H1 (cell line): Measurements from ENCODE around the gene CNST. TPM values are rescaled to one million over a fixed set of nuclear protein-coding genes. Genes with fewer than 3 reads are reported as not detected.

Source experiments
- CTCF ChIA-PET: fragments of 300-600 bp; sonication (Branson Sonifier 250); formaldehyde crosslinking; loops from one replicate; lab custom pipeline; 2021; ENCODE audit not compliant: partially characterized antibody; lab: Charles Lee
- POLR2A ChIA-PET: fragments of 300-600 bp; sonication (Branson Sonifier 250); formaldehyde crosslinking; loops from one replicate; lab custom pipeline; 2021; ENCODE audit warnings: inconsistent platforms; ENCODE audit not compliant: partially characterized antibody; lab: Charles Lee
- DNase-seq, 2 experiments: peaks; one replicate each; pipeline versions ENCODE4 v3.0.0 to v3.0.0-alpha.2; 2010 to 2022; ENCODE audit warnings: low spot score in 2 of 2, low read depth in 1 of 2, mixed read lengths in 1 of 2
- FAIRE-seq: peaks from 2 replicates; lab custom pipeline; 2011; peaks lifted over from hg19 to GRCh38; lab: Jason Lieb, UNC
- H2AFZ ChIP-seq: 2 replicates; pipeline ENCODE4 v1.8.1; 2012; ENCODE audit warnings: low read length, inconsistent platforms
- H2AK5ac ChIP-seq: 2 replicates; pipeline ENCODE4 v1.6.1; 2013; ENCODE audit warnings: low read depth, low read length
- H2BK120ac ChIP-seq: replicated peaks from 2 replicates; pipeline ENCODE3; 2013; ENCODE audit warnings: low read depth, low read length, inconsistent platforms
- H2BK12ac ChIP-seq: 2 replicates; pipeline ENCODE4 v1.6.1; 2013; ENCODE audit warnings: low read depth, low read length
- H2BK15ac ChIP-seq: 2 replicates; pipeline ENCODE4 v1.6.1; 2013; ENCODE audit warnings: low read length
- H2BK20ac ChIP-seq: 2 replicates; pipeline ENCODE4 v1.6.1; 2013; ENCODE audit warnings: low read length
- H2BK5ac ChIP-seq: 2 replicates; pipeline ENCODE4 v1.6.1; 2013; ENCODE audit warnings: low read depth, low read length
- H3K14ac ChIP-seq: 2 replicates; pipeline ENCODE4 v1.6.1; 2013; ENCODE audit warnings: inconsistent platforms; ENCODE audit not compliant: insufficient read length
- H3K18ac ChIP-seq: 2 replicates; pipeline ENCODE4 v1.6.1; 2013; ENCODE audit warnings: low read length; ENCODE audit errors: extremely low read depth
- H3K23ac ChIP-seq: 2 replicates; pipeline ENCODE4 v1.6.1; 2013; ENCODE audit warnings: inconsistent platforms; ENCODE audit not compliant: insufficient read length
- H3K23me2 ChIP-seq: 2 replicates; pipeline ENCODE4 v1.6.1; 2013; ENCODE audit warnings: low read depth, low read length
- H3K27ac ChIP-seq: 2 replicates; pipeline ENCODE4 v1.6.1; 2011; ENCODE audit warnings: low read depth, low read length, inconsistent platforms
- H3K27me3 ChIP-seq, 4 experiments: replicated peaks in 1 of 4; 1 replicate in 1 of 4; 2 replicates in 3 of 4; pipeline versions ENCODE4 v1.6.1 to v1.8.1; 2011 to 2013; ENCODE audit warnings: low read length in 3 of 4, mild to moderate bottlenecking in 3 of 4, inconsistent platforms in 2 of 4, mixed read lengths in 2 of 4, moderate library complexity in 1 of 4; ENCODE audit not compliant: control insufficient read depth in 3 of 4, insufficient read depth in 3 of 4; ENCODE audit errors: extremely low read depth in 1 of 4
- H3K36me3 ChIP-seq, 4 experiments: 2 replicates each; pipeline versions ENCODE4 v1.6.1 to v1.8.1; 2011 to 2013; ENCODE audit warnings: mild to moderate bottlenecking in 4 of 4, low read length in 3 of 4, moderate library complexity in 2 of 4, control low read depth in 1 of 4, inconsistent platforms in 1 of 4; ENCODE audit not compliant: insufficient read depth in 4 of 4, control insufficient read depth in 2 of 4
- H3K4ac ChIP-seq: replicated peaks from 2 replicates; pipeline ENCODE3; 2013; ENCODE audit warnings: low read length, low read depth, mixed read lengths, inconsistent platforms; ENCODE audit not compliant: insufficient read length
- H3K4me1 ChIP-seq, 4 experiments: replicated peaks in 1 of 4; 1 replicate in 1 of 4; 2 replicates in 3 of 4; pipeline versions ENCODE4 v1.6.1 to v1.8.1; 2011 to 2013; ENCODE audit warnings: low read length in 3 of 4, inconsistent platforms in 2 of 4, mixed read lengths in 1 of 4; ENCODE audit not compliant: insufficient read depth in 4 of 4, control insufficient read depth in 3 of 4
- H3K4me2 ChIP-seq, 2 experiments: 2 replicates each; pipeline versions ENCODE4 v1.6.1 to v1.8.1; 2011 to 2013; ENCODE audit warnings: low read depth in 2 of 2, low read length in 2 of 2, control low read depth in 1 of 2, inconsistent platforms in 1 of 2, mild to moderate bottlenecking in 1 of 2; ENCODE audit not compliant: insufficient read depth in 1 of 2
- H3K4me3 ChIP-seq, 4 experiments: fragments of 200-600, 300-600 bp in 1 of 4; sonication (generic), shearing (Covaris generic), sonication (Bioruptor Twin) in 1 of 4; 2 replicates each; pipeline versions ENCODE4 v1.5.1 to v1.8.1; 2011 to 2016; ENCODE audit warnings: low read length in 4 of 4, low read depth in 3 of 4, control low read depth in 2 of 4, inconsistent platforms in 2 of 4, mild to moderate bottlenecking in 2 of 4, mixed read lengths in 1 of 4, moderate library complexity in 1 of 4; ENCODE audit not compliant: insufficient read depth in 2 of 4; ENCODE audit errors: extremely low read depth in 1 of 4
- H3K56ac ChIP-seq: replicated peaks from 2 replicates; pipeline ENCODE3; 2013; ENCODE audit warnings: low read depth, mild to moderate bottlenecking, mixed read lengths, low read length, inconsistent platforms; ENCODE audit not compliant: insufficient read length
- H3K79me1 ChIP-seq: 2 replicates; pipeline ENCODE4 v1.6.1; 2013; ENCODE audit warnings: low read depth, low read length, control low read depth
- H3K79me2 ChIP-seq, 2 experiments: 2 replicates each; pipeline versions ENCODE4 v1.6.1 to v1.8.1; 2012 to 2013; ENCODE audit warnings: low read length in 2 of 2, mild to moderate bottlenecking in 2 of 2, inconsistent platforms in 1 of 2; ENCODE audit not compliant: insufficient read depth in 2 of 2, control insufficient read depth in 1 of 2
- H3K9ac ChIP-seq, 4 experiments: replicated peaks in 1 of 4; 1 replicate in 1 of 4; 2 replicates in 3 of 4; pipeline versions ENCODE4 v1.6.1 to v1.8.1; 2011 to 2013; ENCODE audit warnings: low read depth in 3 of 4, low read length in 3 of 4, control low read depth in 2 of 4, mild to moderate bottlenecking in 2 of 4, moderate library complexity in 2 of 4, inconsistent platforms in 1 of 4; ENCODE audit errors: extremely low read depth in 1 of 4
- H3K9me3 ChIP-seq, 2 experiments: 2 replicates each; pipeline versions ENCODE4 v1.6.1 to v1.8.1; 2012 to 2013; ENCODE audit warnings: mild to moderate bottlenecking in 2 of 2, moderate library complexity in 2 of 2, control low read depth in 1 of 2, inconsistent platforms in 1 of 2, low read depth in 1 of 2, low read length in 1 of 2, mixed read lengths in 1 of 2; ENCODE audit not compliant: insufficient read depth in 2 of 2
- H4K20me1 ChIP-seq, 2 experiments: replicated peaks in 1 of 2; 2 replicates each; pipeline versions ENCODE3 to v1.8.1; 2011 to 2013; ENCODE audit warnings: inconsistent platforms in 2 of 2, low read length in 2 of 2, mild to moderate bottlenecking in 1 of 2; ENCODE audit not compliant: insufficient read depth in 2 of 2, control insufficient read depth in 1 of 2
- H4K5ac ChIP-seq: 2 replicates; pipeline ENCODE4 v1.6.1; 2013; ENCODE audit warnings: low read length, low read depth, mixed read lengths, inconsistent platforms; ENCODE audit not compliant: insufficient read length
- H4K8ac ChIP-seq: 2 replicates; pipeline ENCODE4 v1.8.0; 2013; ENCODE audit warnings: mild to moderate bottlenecking, moderate library complexity, low read length, inconsistent platforms; ENCODE audit not compliant: insufficient read depth; ENCODE audit errors: extremely low read depth
- H4K91ac ChIP-seq: replicated peaks from 2 replicates; pipeline ENCODE3; 2013; ENCODE audit warnings: low read length, mixed read lengths, inconsistent platforms; ENCODE audit not compliant: insufficient read length
- CEBPB ChIP-seq: IDR thresholded peaks from 2 replicates; pipeline ENCODE4 v1.6.1; 2012; ENCODE audit warnings: low read depth, low read length
- CREB1 ChIP-seq: IDR thresholded peaks from 2 replicates; pipeline ENCODE4 v1.6.1; 2012; ENCODE audit warnings: inconsistent platforms
- HDAC6 ChIP-seq: IDR thresholded peaks from one replicate; pipeline ENCODE4 v1.7.1; 2012; ENCODE audit warnings: low read depth, mild to moderate bottlenecking, inconsistent platforms, low read length, moderate library complexity
- POU5F1 ChIP-seq: IDR thresholded peaks from 2 replicates; pipeline ENCODE4 v1.6.1; 2011; ENCODE audit warnings: low read depth, mild to moderate bottlenecking, low read length, moderate library complexity
- TAF1 ChIP-seq: IDR thresholded peaks from 2 replicates; pipeline ENCODE4 v1.6.1; 2011; ENCODE audit warnings: mild to moderate bottlenecking, low read depth, low read length
- WGBS, 2 experiments: shearing (Covaris generic) in 1 of 2; methylation state at CpG; one replicate each; pipeline versions ENCODE4 v1.1.6 to v1.1.7; 2013 to 2015; ENCODE audit warnings: low lambda C conversion rate in 2 of 2, mixed read lengths in 2 of 2, inconsistent platforms in 1 of 2, low coverage in 1 of 2, missing lambda C conversion rate in 1 of 2; ENCODE audit not compliant: insufficient replicate concordance in 2 of 2, insufficient coverage in 1 of 2, insufficient read length in 1 of 2; ENCODE audit errors: extremely low coverage in 1 of 2, missing lambda C conversion rate in 1 of 2; 5-methylcytosine and 5-hydroxymethylcytosine counted together
- polyA plus RNA-seq, 7 experiments: library from polyadenylated mRNA; depleted of rRNA in 3 of 7; stranded (reverse) in 5 of 7; unstranded in 2 of 7; fragments of >200 nt in 5 of 7; fragments of 200-250 nt in 2 of 7; gene quantifications; 1 replicate in 5 of 7; 2 replicates in 1 of 7; 4 replicates in 1 of 7; pipeline versions ENCODE4 v1.2.1 to v1.2.3, GENCODE V29; 2011 to 2013; ENCODE audit warnings: missing spikeins in 2 of 7, mixed read lengths in 2 of 7
- total RNA-seq: library from RNA; stranded (reverse); fragmentation: NEBNext Ultra II Directional; extraction: Animal tissue kit (Norgen Biotek cat#: 25700); gene quantifications from 2 replicates; pipeline ENCODE4 v1.2.1, GENCODE V29; 2021
- TF ChIP-seq, protein P1 (sequence below): IDR thresholded peaks from 2 replicates; pipeline ENCODE4 v1.6.1; 2012; ENCODE audit warnings: inconsistent platforms
- TF ChIP-seq, protein P2 (sequence below): IDR thresholded peaks from 2 replicates; pipeline ENCODE4 v1.6.1; 2012; ENCODE audit warnings: inconsistent platforms

The CNST gene
- total and polyA plus RNA-seq, 2 of the 8 experiments (the other 6 are each of a cell fraction or from before 2014, with no cell fraction given): 5.3 to 21.3 TPM

DNA sequence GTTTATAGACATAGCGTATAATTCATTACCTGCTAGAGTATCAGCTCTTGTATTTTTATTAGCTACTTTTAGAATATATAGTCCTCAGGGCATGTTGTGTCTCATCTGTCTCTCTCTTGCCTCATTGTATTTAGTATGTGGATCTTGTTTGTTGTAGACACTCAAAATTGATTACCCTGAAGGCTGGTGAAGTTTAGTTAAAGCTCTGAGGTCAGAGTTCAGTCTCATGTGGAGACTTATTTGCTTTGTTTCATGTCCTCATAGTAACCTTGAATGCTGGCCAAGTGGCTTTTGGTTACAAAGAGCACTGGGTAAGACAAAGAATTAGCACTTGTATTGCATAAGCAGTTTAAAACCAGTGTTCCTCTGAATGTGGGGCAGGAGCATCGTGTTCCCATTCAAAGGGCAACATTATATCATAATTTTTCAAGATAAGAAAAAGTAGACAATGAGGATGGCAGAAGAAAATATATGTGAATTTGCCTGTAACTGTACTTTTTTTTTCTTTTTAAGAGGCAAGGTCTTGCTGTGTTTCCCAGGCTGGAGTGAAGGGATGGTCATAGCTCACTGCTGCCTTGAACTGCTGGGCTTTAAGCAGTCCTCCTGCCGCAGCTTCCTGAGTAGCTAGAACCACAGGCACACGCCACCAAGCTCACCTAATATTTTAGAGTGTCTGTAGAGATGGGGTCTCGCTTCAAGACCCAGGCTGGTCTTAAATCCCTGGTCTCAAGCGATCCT, 17.4 kb downstream of the CNST start:
- Histone ChIP-seq H3K23me2 (no peaks in the 10 kb centered on the region), H4K91ac (no peak overlapping the region), H3K27me3 (no peaks in the 10 kb centered on the region), H2BK15ac (no peak overlapping the region), H3K79me1 (no peaks in the 10 kb centered on the region; the same call in 1 of the 2 replicates), H3K4me3 (no peak overlapping the region), H2BK120ac (no peak overlapping the region), H4K20me1 (no peaks in the 10 kb centered on the region), H3K14ac (no peak overlapping the region), H3K56ac (no peak overlapping the region), H2BK20ac (no peak overlapping the region), H3K4me2 (no peak overlapping the region), H2BK5ac (no peak overlapping the region), H3K9me3 (no peaks in the 10 kb centered on the region), H3K18ac (no peak overlapping the region), H2AK5ac (no peak overlapping the region), H4K5ac (no peak overlapping the region), H3K79me2 (peaks cover 0 to 23% of the 10 kb centered on the region in 2 experiments; a peak in 2 of 4 replicates), H3K23ac (no peak overlapping the region), H3K9ac (no peak overlapping the region), H3K27ac (no peak overlapping the region), H3K4me1 (no peaks in the 10 kb centered on the region), H3K36me3 (no peaks in the 10 kb centered on the region), H3K4ac (no peak overlapping the region), H2BK12ac (no peak overlapping the region), H2AFZ (no peak overlapping the region), H4K8ac (no peak overlapping the region)
- DNase-seq: no peak
- ChIA-PET POLR2A (interaction anchor here (0.8 kb wide), 1 partner anchor 141 kb away, joined by 3 read pairs; the partner anchor contains the start of gene SCCPDH), CTCF (interaction anchor here (0.9 kb wide), 1 partner anchor 23 kb away, joined by 3 read pairs; no protein-coding TSS in a partner anchor)
- FAIRE-seq: no peak
- WGBS, 2 experiments: 92% methylated on average over 6 of the region's 6 CpGs; no CpG with 5 or more reads in 1 of the 2 experiments
- TF ChIP-seq HDAC6: no peak
- no peak for TF ChIP-seq TAF1
- no peak for TF ChIP-seq POU5F1
- TF ChIP-seq CEBPB: no peak
- TF ChIP-seq CREB1: no peak
- TF ChIP-seq, protein P1, sequence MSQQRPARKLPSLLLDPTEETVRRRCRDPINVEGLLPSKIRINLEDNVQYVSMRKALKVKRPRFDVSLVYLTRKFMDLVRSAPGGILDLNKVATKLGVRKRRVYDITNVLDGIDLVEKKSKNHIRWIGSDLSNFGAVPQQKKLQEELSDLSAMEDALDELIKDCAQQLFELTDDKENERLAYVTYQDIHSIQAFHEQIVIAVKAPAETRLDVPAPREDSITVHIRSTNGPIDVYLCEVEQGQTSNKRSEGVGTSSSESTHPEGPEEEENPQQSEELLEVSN: no peak
- TF ChIP-seq, protein P2, sequence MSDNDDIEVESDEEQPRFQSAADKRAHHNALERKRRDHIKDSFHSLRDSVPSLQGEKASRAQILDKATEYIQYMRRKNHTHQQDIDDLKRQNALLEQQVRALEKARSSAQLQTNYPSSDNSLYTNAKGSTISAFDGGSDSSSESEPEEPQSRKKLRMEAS: no peak
